ENCODE data around the gene NME3.

DNA sequence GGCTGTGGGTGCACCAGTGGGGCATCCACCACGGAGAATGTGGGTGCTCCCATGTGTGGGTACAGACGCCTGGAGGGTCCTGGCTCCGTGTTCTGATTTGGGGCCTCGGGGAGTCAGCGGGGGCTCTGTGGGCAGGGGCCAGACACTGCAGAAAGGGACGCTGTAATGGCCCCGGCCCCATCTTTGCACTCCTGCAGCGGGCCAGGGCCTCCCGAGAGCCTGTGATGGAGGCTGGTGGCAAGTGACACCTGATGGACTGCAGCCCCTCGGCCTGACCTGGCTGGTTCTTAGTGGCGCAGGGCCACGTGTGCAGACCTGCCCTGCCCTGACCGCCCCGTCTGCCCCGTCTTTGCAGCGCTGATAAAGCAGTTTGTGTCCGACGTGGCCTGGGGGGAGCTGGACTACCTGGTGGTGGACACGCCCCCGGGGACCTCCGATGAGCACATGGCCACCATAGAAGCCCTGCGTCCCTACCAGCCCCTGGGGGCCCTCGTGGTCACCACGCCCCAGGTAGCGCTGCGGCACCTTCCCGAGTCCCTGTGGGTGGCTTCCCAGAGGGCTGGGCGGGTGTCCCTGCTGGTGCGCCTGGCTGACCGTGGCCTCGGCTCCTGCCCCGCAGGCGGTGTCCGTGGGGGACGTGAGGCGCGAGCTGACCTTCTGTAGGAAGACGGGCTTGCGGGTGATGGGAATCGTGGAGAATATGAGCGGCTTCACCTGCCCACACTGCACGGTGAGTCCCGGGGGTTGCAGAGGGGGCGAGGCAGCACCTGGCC lies 16.2 kb upstream of the NME3 start:
- TF ChIP-seq ZNF274 (IDR thresholded peaks at IDR 0.05; ENCODE audit: low read depth, low read length), result no peak
- no peak for TF ChIP-seq YY1 (IDR thresholded peaks at IDR 0.05; ENCODE audit: insufficient read depth, insufficient read length)

Data from NT2/D1 (cell line).